HG03159 (cell line): ENCODE measurements around the gene NCAPH2.

ENCODE experiments used
- ATAC-seq: cut with Tn5 transposase; IDR thresholded peaks from one replicate; pipeline ENCODE4 v1.9.1; 2021; ENCODE audit warnings: mild to moderate bottlenecking, moderate library complexity; ENCODE audit not compliant: unreplicated experiment

The NCAPH2 gene

GRCh38 chr22:50568626-50569025 lies 60.6 kb downstream of the NCAPH2 start:
- no peak for ATAC-seq

- no peak for ATAC-seq
Observed at GRCh38 chr22:50569041-50569459, 61.0 kb downstream of the NCAPH2 start.

- no peak for ATAC-seq
Observed at GRCh38 chr22:50569896-50570535, 62.0 kb downstream of the NCAPH2 start.

- no peak for ATAC-seq
Observed at GRCh38 chr22:50570861-50571260, 62.8 kb downstream of the NCAPH2 start.

- no peak for ATAC-seq
Observed at GRCh38 chr22:50571264-50572175, 63.5 kb downstream of the NCAPH2 start.

GRCh38 chr22:50572965-50573364 lies 64.9 kb downstream of the NCAPH2 start:
- no peak for ATAC-seq

GRCh38 chr22:50573491-50574382 lies 65.7 kb downstream of the NCAPH2 start:
- ATAC-seq, result no peak

- ATAC-seq, result no peak
Observed at GRCh38 chr22:50574383-50574755, 66.3 kb downstream of the NCAPH2 start.
